Esophagus squamous epithelium (tissue), 4 donors: Measurements from ENCODE around the gene TUT4.

Source experiments
- CTCF ChIP-seq, 6 experiments: fragments of 450-650 bp in 4 of 6; fragments of 200-600 bp in 2 of 6; sonication (generic) in 2 of 6; IDR thresholded peaks; one replicate each; pipeline ENCODE4 v1.5.1; 2016 to 2019; ENCODE audit warnings: antibody characterized with exemption in 6 of 6, mild to moderate bottlenecking in 4 of 6, moderate library complexity in 4 of 6
- POLR2A ChIP-seq, 4 donors: fragments of 450-650 bp; IDR thresholded peaks; one replicate each; pipeline ENCODE4 v1.6.1; 2017; ENCODE audit warnings: antibody characterized with exemption in 4 of 4, mild to moderate bottlenecking in 4 of 4, moderate library complexity in 3 of 4

GRCh38 chr1:52454127-52454526 lies 98.8 kb downstream of the TUT4 start:
- TF ChIP-seq CTCF (IDR thresholded peaks at IDR 0.05) (no peak), POLR2A (IDR thresholded peaks at IDR 0.05) (no peak)
